ENCODE measurements around the gene TMEM108.

Gene TMEM108

DNA sequence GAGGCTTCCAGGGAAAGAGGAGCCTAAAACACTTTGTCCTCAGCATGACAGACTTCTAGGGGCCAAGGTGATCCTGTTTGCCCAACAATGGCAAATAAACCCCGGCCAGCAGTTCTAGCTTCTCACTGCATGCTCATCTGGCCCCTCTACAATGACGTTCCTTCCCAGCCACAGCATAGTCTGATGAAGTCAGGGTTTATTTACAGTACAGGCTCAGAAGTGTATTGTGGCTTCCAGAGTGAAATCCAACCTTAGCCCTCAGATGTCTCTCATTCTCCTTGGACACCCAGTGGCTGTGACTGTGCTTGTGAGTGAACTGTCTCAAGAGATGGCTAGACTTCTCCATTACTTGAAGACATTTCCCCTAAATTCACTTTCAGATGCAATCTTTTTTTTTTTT lies 402.5 kb downstream of the TMEM108 start:
- no peak for DNase-seq

DNA sequence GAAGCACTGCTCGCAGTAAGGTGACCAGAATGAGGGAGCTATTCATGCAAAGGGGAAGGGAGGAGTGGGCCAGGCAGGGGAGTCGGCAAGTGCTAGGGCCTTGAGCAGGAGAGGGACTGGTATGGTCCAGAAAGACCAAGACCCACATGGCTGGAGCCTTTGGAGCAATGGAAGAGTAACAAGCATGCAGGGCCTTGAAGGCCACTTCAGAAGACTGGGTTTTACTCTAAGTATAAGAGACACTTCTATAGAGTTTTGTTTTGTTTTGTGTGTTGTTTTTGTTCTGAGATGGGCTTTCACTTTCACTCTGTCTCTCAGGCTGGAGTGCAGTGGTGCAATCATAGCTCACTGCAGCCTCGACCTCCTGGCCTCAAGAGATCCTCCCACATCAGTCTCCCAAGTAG lies 403.7 kb downstream of the TMEM108 start:
- DNase-seq, result no peak

DNA sequence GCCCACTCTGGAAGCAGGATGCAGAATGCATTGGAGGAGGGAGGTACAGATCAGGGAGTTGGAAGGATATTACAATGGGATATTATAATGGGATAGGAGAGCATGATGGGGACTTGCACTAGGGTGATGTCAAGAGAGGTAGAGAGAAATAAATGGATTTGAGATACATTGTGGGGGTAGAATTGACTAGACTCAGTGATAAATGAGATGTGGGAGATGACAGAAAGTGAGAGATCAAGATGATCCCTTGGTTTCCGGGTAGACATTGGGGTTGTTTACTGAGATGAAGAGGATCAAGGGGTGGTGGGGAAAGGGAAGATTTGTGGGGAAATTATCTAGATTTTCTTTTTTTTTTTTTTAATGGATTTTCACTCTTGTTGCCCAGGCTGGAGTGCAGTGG lies 404.3 kb downstream of the TMEM108 start:
- DNase-seq, result no peak

DNA sequence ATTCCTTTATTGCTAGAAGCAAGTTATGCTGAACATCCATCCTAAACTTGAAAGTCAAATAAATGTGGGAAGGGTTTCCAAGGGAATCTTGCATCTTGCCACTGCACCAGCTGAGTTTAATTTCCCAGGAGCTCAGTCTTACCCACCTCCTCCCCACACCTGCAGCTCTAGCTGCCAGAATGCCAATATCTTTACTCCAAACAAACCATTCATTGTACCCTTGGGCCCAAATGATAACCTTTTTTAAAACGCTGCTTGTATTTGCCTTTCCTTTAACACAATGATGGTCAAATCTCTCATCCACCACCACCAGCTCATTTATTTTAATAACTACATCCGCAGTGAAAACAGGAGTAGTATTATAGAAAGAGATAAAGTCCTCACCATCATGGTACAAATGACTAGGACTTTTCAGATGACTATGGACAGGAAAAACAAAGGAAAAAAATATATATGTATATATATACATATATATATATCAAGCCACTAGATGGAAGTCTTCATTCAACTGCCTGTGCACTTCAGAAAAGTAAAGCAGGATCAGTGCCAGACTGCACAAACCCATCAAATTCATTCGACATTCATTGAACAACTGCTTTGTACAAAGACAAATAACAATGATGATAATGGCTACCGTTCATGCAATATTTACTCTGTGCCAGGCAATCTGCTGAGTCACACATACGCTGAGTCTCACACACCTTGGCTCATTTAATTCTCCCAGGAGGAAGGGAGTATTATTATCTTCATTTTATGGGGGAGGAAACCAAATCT lies 405.6 kb downstream of the TMEM108 start:
- DNase-seq, result no peak

DNA sequence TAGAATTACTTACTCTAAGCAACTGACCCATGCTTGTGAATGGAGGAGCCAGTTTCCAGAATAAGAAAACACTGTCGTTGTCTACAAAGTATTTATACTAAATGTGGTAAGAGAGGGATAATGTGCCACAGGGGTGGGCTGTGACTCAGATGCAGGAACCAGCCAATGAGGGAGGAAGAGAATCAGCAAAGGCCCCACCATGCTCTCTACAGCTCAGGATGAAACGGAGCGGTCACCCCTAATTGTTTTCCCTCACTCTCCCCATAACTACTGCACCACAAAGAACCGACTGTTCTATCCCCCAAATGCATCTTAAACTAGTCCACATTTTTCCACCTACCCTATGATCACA lies 406.2 kb downstream of the TMEM108 start:
- no peak for DNase-seq

DNA sequence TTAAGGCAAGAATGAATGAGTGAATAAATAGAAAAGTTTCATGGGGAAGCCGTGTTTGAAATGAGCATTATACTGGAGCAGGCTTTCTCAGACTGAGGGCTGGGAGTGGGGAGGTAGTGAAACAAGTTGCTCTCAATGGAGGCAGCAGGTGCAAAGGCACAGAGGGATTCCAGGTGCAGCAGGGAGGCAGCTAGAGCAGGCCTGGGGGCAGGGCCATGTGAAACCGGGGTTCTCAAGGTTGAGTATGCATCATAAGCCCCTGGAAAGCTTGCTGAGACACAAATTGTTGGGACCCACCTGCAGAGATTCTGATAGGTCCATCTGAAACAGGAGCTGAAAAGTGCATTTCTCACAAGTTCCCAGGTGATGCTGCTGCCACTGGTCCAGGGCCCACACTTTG lies 406.9 kb downstream of the TMEM108 start:
- DNase-seq, result no peak

All from amniotic stem cell (primary cell).